GM10248 (cell line): ENCODE measurements around the gene SEMA3G.

Source experiments
- CTCF ChIA-PET: fragments of 300-600 bp; sonication (Branson Sonifier 250); formaldehyde crosslinking; extraction: SDS; loops from one replicate; lab custom pipeline; 2021; ENCODE audit warnings: antibody characterized with exemption; lab: Yijun Ruan, JAX
- POLR2A ChIA-PET: fragments of 350-650 bp; sonication (Branson Sonifier 250); formaldehyde crosslinking; extraction: SDS; loops from one replicate; lab custom pipeline; 2020; ENCODE audit warnings: antibody characterized with exemption; lab: Yijun Ruan, JAX
- DNase-seq: peaks from one replicate; pipeline ENCODE4 v3.0.0; 2012; ENCODE audit errors: extremely low spot score
- CTCF ChIP-seq: IDR thresholded peaks from 2 replicates; pipeline ENCODE4 v1.5.1; 2012; ENCODE audit warnings: mild to moderate bottlenecking, low read depth; ENCODE audit errors: extremely low read depth, missing control alignments, control extremely low read depth

SEMA3G gene

GRCh38 chr3:52408466-52408865 lies 36.4 kb downstream of the SEMA3G start:
- no peak for TF ChIP-seq CTCF
- no peak for DNase-seq
- ChIA-PET POLR2A (no interaction called here), CTCF (interaction anchor here (2.4 kb wide), 1 partner anchor 19 kb away, joined by 7 read pairs; no protein-coding TSS in a partner anchor)

- DNase-seq, result no peak
- ChIA-PET POLR2A (no interaction called here), CTCF (interaction anchor here (2.4 kb wide), 1 partner anchor 20 kb away, joined by 7 read pairs; no protein-coding TSS in a partner anchor)
- TF ChIP-seq CTCF, result no peak
These were observed 37.1 kb downstream of the SEMA3G start for GRCh38 chr3:52407779-52408178.

GRCh38 chr3:52406791-52407510 lies 38.0 kb downstream of the SEMA3G start:
- POLR2A ChIA-PET, result interaction anchor here (0.6 kb wide), 1 partner anchor 33 kb away, joined by 3 read pairs; no protein-coding TSS in a partner anchor
- CTCF ChIA-PET, result interaction anchor here (0.7 to 2.4 kb wide), 2 partner anchors 21 to 76 kb away, joined by 3 to 7 read pairs; no protein-coding TSS in a partner anchor
- DNase-seq, result no peak
- no peak for TF ChIP-seq CTCF

GRCh38 chr3:52406231-52406661 lies 38.7 kb downstream of the SEMA3G start:
- TF ChIP-seq CTCF, result no peak
- CTCF ChIA-PET, result interaction anchor here (0.9 to 2.4 kb wide), 5 partner anchors 11 to 45 kb away, joined by 3 to 7 read pairs (median 6); no protein-coding TSS in a partner anchor
- POLR2A ChIA-PET, result interaction anchor here (0.6 kb wide), 1 partner anchor 32 kb away, joined by 3 read pairs; no protein-coding TSS in a partner anchor
- no peak for DNase-seq

- no peak for TF ChIP-seq CTCF
- DNase-seq, result no peak
- ChIA-PET CTCF (interaction anchor here (0.9 to 2.2 kb wide), 5 partner anchors 11 to 46 kb away, joined by 3 to 6 read pairs (median 4); no protein-coding TSS in a partner anchor), POLR2A (no interaction called here)
These were observed 39.2 kb downstream of the SEMA3G start for GRCh38 chr3:52405601-52406110.

GRCh38 chr3:52405066-52405465 lies 39.8 kb downstream of the SEMA3G start:
- TF ChIP-seq CTCF, result no peak
- DNase-seq, result no peak
- ChIA-PET POLR2A (no interaction called here), CTCF (interaction anchor here (1.2 to 2.2 kb wide), 5 partner anchors 10 to 185 kb away, joined by 4 to 6 read pairs (median 4); no protein-coding TSS in a partner anchor)
